Karpas-422 (cell line): ENCODE data around the gene CYP17A1. TPM values are rescaled to one million over a fixed set of nuclear protein-coding genes. Genes with fewer than 3 reads are reported as not detected.
"Not testable (repeated sequence)": the region's sequence is repeated elsewhere in the genome, so short reads cannot be mapped to it uniquely, and the experiment has no call there.

Experiments
- DNase-seq: peaks from one replicate; pipeline ENCODE4 v3.0.0-alpha.2; 2015
- H2AFZ ChIP-seq: fragments of 200-600 bp; sonication (generic); 2 replicates; pipeline ENCODE4 v1.6.1; 2014; ENCODE audit warnings: antibody characterized with exemption, low read length, mixed read lengths
- H3K27ac ChIP-seq: fragments of 200-600 bp; sonication (generic); 2 replicates; pipeline ENCODE4 v1.5.1; 2014; ENCODE audit warnings: mild to moderate bottlenecking, low read length, moderate library complexity
- H3K27me3 ChIP-seq: fragments of 200-600 bp; sonication (generic); 2 replicates; pipeline ENCODE4 v1.6.1; 2014; ENCODE audit warnings: low read length, mixed read lengths
- H3K36me3 ChIP-seq: fragments of 200-600 bp; sonication (generic); 2 replicates; pipeline ENCODE4 v1.6.1; 2014; ENCODE audit warnings: low read length, mixed read lengths; ENCODE audit not compliant: insufficient read depth
- H3K4me1 ChIP-seq: fragments of 200-600 bp; sonication (generic); 2 replicates; pipeline ENCODE4 v1.6.1; 2014; ENCODE audit warnings: mild to moderate bottlenecking, low read length, mixed read lengths
- H3K4me2 ChIP-seq: fragments of 200-600 bp; sonication (generic); 2 replicates; pipeline ENCODE4 v1.6.1; 2014; ENCODE audit warnings: low read length, low read depth, mild to moderate bottlenecking; ENCODE audit not compliant: poor library complexity, severe bottlenecking
- H3K4me3 ChIP-seq: fragments of 200-600 bp; sonication (generic); 2 replicates; pipeline ENCODE4 v1.5.1; 2014; ENCODE audit warnings: mild to moderate bottlenecking, antibody characterized with exemption, low read length, mixed read lengths
- H3K79me2 ChIP-seq: fragments of 200-600 bp; sonication (generic); 2 replicates; pipeline ENCODE4 v1.6.1; 2014; ENCODE audit warnings: mild to moderate bottlenecking, low read length, mixed read lengths
- H3K9ac ChIP-seq: fragments of 200-600 bp; sonication (generic); 2 replicates; pipeline ENCODE4 v1.6.0; 2014; ENCODE audit warnings: low read length
- H3K9me2 ChIP-seq: fragments of 200-600 bp; sonication (generic), shearing (Covaris generic); replicated peaks from 2 replicates; pipeline ENCODE4 v1.6.0; 2014; ENCODE audit warnings: mild to moderate bottlenecking, low read length, moderate library complexity; ENCODE audit not compliant: insufficient read depth
- H3K9me3 ChIP-seq: fragments of 300-700, 200-600 bp; sonication (generic); 2 replicates; pipeline ENCODE4 v1.6.1; 2014; ENCODE audit warnings: low read length, mixed read lengths
- H4K20me1 ChIP-seq: fragments of 200-600 bp; sonication (generic); 2 replicates; pipeline ENCODE4 v1.6.1; 2014; ENCODE audit warnings: mild to moderate bottlenecking, antibody characterized with exemption, low read length, low read depth; ENCODE audit not compliant: insufficient read depth
- total RNA-seq: library from RNA; depleted of rRNA; stranded (reverse); fragments of >200 nt; shearing (Covaris generic); gene quantifications from 2 replicates; pipeline ENCODE4 v1.2.3, GENCODE V29; 2014; ENCODE audit warnings: low replicate concordance

Gene CYP17A1
- total RNA-seq, 1 experiment from 2014 or later, result not detected

DNA sequence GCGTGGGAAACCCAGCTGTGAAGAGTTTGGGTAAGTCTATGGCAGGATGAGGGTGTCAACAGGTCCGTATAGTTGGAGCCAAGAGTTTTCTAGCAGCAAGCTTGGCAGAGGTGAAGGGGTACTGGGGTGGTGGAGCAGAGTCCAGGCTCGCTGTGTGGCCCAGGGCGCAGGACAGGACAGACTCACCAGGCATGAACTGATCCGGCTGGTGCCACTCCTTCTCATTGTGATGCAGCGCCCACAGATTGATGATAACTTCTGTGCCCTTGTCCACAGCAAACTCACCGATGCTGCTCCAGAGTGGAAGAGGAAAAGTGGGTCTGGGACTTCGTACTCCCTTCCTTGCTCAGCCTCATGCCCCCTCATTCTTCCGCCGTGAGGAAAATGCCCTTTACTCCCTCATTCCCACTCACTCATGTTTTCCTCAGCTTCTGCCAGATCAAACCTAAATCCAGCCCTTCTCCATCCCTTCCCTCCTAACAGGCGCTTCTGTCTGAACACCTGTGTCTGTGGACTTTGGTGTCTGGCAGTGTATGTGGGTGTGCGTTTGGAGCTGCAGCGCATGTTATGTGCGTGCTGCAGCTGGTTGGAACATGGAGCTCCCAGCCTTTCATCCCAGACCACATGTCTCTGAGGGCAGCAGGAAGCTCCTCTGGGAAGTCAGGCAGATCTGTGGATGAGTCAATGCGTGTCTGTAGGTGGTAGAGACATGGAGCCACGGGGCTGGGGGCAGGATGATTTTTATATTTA is 5.7 kb downstream of the CYP17A1 start:
- Histone ChIP-seq H3K79me2 (no peaks in the 10 kb centered on the region), H3K4me2 (no peak overlapping the region), H3K9me2 (no peaks in the 10 kb centered on the region), H2AFZ (no peak overlapping the region), H3K4me3 (no peak overlapping the region), H3K9ac (no peak overlapping the region), H3K9me3 (no peaks in the 10 kb centered on the region), H3K27me3 (no peaks in the 10 kb centered on the region), H3K4me1 (no peaks in the 10 kb centered on the region), H4K20me1 (no peaks in the 10 kb centered on the region), H3K27ac (no peak overlapping the region), H3K36me3 (no peaks in the 10 kb centered on the region)
- no peak for DNase-seq

DNA sequence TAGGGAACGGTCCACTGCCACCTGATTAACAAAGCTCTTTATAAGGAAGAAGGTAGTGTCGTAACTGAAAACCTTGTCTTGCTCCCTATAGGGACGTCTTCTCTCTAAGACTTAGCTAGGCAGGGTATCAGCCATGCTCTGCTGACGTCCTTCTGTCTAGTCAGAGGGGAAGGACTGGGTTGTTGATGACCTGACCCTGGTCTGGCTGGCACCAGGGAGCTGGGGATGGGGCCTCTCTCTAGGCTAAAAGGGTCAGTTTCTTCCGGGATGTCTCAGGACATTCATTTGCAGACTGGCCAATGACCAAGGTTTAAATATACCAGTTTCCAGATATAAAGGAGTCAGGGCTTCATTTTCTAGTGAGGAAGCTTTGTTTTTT is 9.6 kb downstream of the CYP17A1 start:
- no peak overlapping the region for H3K4me2 ChIP-seq
- no peak overlapping the region for H2AFZ ChIP-seq
- H3K4me1 ChIP-seq, result no peaks in the 10 kb centered on the region
- H3K27ac ChIP-seq, result no peak overlapping the region
- no peaks in the 10 kb centered on the region for H4K20me1 ChIP-seq
- DNase-seq, result no peak
- no peaks in the 10 kb centered on the region for H3K79me2 ChIP-seq
- no peaks in the 10 kb centered on the region for H3K36me3 ChIP-seq
- H3K9me3 ChIP-seq, result no peaks in the 10 kb centered on the region
- H3K4me3 ChIP-seq, result no peak overlapping the region
- H3K9ac ChIP-seq, result no peak overlapping the region
- H3K9me2 ChIP-seq, result no peaks in the 10 kb centered on the region
- H3K27me3 ChIP-seq, result no peaks in the 10 kb centered on the region

DNA sequence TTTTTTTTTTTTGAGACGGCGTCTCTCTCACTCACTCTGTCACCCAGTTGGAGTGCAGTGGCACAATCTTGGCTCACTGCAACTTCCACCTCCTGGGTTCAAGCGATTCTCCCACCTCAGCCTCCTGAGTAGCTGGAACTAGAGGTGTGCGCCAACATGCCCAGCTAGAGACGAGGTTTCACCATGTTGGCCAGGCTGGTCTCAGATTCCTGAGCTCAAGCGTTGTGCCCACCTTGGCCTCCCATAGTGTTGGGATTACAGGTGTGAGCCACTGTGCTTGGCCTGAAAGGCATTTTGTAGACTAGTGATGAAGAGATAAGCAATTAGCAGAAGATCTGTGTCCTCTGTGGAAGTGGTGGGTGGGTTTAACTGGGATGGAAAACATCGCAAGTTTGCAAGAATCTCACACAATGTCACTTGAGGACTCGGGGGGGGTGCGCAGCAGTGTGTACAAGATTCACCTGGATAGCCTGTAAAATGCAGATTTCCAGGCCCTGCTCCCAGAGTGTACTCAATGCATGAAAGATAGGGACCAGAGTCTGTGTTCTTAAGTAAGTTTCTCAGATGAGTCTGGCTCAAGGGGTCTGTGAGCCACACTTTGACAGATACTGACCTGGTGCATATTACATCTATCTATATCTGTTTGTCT is 10.9 kb downstream of the CYP17A1 start:
- Histone ChIP-seq H3K4me2 (no peak overlapping the region), H3K9ac (no peak overlapping the region), H4K20me1 (no peaks in the 10 kb centered on the region), H3K4me1 (no peaks in the 10 kb centered on the region), H3K9me3 (no peaks in the 10 kb centered on the region), H3K9me2 (no peaks in the 10 kb centered on the region), H2AFZ (no peak overlapping the region), H3K27me3 (no peaks in the 10 kb centered on the region), H3K4me3 (no peak overlapping the region), H3K36me3 (no peaks in the 10 kb centered on the region), H3K27ac (no peak overlapping the region), H3K79me2 (no peaks in the 10 kb centered on the region)
- DNase-seq, result no peak

DNA sequence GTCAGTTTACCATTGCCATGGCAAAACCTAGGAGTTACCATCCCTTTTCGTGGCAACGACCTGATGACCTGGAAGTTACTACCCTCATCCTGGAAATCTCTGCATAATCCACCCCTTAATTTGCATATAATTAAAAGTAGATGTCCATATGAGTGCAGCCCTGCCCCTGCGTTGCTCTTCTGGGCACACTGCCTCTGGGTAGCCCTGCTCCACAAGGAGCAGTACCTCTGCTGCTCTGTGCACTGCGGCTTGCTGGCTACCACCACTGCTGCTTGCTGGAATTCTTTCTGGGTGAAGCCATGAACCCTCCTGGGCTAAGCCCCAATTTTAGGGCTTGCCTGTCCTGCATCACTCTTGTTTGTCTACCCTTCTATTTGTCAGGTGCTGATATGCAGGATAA is 12.5 kb downstream of the CYP17A1 start:
- Histone ChIP-seq H2AFZ (no peak overlapping the region), H3K27ac (no peak overlapping the region), H3K9me2 (no peaks in the 10 kb centered on the region), H3K4me3 (no peak overlapping the region), H3K9me3 (no peaks in the 10 kb centered on the region), H3K4me1 (no peaks in the 10 kb centered on the region), H3K27me3 (no peaks in the 10 kb centered on the region), H3K36me3 (no peaks in the 10 kb centered on the region), H3K79me2 (no peaks in the 10 kb centered on the region), H3K9ac (no peak overlapping the region), H4K20me1 (no peaks in the 10 kb centered on the region), H3K4me2 (no peak overlapping the region)
- DNase-seq, result no peak

DNA sequence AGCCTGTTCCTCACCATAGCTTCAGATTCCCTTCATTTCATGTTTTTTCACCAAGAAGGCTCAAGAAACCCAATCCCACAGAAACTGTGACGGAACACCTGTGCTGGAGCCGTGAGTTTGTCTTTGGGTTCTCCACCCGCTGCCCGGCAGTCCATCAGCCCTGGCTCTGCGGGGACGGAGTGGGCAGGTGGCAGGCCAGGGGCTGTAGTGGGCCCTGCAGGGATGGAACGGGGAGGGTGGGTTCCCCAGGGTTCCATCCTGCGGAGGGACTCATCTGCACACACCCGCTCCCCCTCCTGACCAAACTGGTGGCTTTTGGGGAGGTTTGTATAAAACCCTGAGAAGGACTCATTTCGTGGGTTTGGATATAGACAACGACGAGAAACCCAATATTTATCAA is 15.0 kb downstream of the CYP17A1 start:
- H3K4me2 ChIP-seq, result no peak overlapping the region
- H3K9me2 ChIP-seq, result no peaks in the 10 kb centered on the region
- no peaks in the 10 kb centered on the region for H3K79me2 ChIP-seq
- H3K9me3 ChIP-seq, result no peaks in the 10 kb centered on the region
- no peak overlapping the region for H3K4me3 ChIP-seq
- no peak for DNase-seq
- H4K20me1 ChIP-seq, result no peaks in the 10 kb centered on the region
- no peaks in the 10 kb centered on the region for H3K4me1 ChIP-seq
- no peaks in the 10 kb centered on the region for H3K36me3 ChIP-seq
- no peaks in the 10 kb centered on the region for H3K27me3 ChIP-seq
- no peak overlapping the region for H3K27ac ChIP-seq
- no peak overlapping the region for H2AFZ ChIP-seq
- H3K9ac ChIP-seq, result no peak overlapping the region

DNA sequence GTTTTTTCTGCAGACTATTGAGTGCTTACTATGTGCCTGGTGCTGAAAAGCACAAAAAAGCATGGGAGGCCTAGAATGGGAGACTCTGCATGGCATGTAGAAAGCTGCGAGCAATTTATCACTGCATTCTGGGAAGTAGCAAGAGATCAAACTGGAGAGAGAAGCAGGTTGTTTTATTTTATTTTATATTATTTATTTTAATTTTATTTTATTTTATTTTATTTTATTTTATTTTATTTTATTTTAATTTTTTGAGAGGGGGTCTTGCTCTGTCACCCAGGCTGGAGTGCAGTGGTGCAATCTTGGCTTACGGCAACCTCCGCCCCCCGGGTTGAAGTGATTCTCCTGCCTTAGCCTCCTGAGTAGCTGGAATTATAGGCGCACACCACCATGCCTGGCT is 17.2 kb downstream of the CYP17A1 start:
- not testable (repeated sequence) for H3K9ac ChIP-seq, H3K9me2 ChIP-seq, H3K27me3 ChIP-seq, H4K20me1 ChIP-seq, H3K36me3 ChIP-seq, H3K79me2 ChIP-seq, H3K4me1 ChIP-seq, H3K4me2 ChIP-seq, H3K27ac ChIP-seq, H3K9me3 ChIP-seq, DNase-seq, H2AFZ ChIP-seq, H3K4me3 ChIP-seq

DNA sequence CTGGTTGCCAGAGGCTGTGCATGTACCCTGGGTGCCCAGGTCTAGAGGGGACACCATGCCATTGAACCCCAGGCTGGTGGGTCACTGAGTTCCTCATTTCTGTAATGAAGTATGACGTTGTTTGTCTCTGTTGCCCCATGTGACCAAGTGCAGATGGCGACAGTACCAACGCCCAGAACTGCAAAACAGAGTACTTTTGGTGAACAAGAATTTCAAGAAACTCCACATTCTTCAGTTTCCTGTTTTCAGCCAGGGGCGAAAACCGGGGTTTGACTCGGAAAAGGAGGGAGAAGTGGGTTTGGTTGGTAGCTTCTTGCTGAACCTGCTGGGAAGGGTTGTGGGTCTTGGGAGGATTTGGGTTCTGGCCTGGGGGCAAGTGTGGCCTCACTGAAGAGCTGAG is 18.2 kb downstream of the CYP17A1 start:
- no peaks in the 10 kb centered on the region for H3K27me3 ChIP-seq

DNA sequence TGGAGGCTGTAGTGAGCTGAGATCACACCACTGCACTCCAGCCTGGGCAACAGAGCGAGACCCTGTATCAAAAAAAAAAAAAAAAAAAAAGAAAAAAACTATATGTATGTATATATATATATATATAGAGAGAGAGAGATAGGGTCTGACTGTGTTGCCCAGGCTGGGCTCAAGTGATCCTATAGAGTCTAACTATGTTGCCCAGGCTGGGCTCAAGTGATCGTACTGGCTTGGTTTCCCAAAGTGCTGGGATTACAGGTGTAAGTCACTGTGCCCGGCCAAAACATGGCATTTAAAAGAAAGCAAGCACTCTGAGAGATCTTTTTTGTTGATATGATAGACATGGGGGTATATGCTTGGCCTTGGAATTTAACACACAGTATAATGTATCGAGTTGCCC is 20.0 kb downstream of the CYP17A1 start:
- Histone ChIP-seq H3K36me3 (0 out of 2 replicates have a peak, but pooled peaks cover 6% of the 10 kb centered on the region), H3K9me3 (no peaks in the 10 kb centered on the region), H3K79me2 (no peaks in the 10 kb centered on the region), H3K4me3 (no peak overlapping the region), H3K9ac (no peak overlapping the region), H3K4me1 (no peaks in the 10 kb centered on the region; the same call in 1 of the 2 replicates), H3K27me3 (no peaks in the 10 kb centered on the region), H4K20me1 (no peaks in the 10 kb centered on the region), H3K4me2 (no peak overlapping the region), H2AFZ (no peak overlapping the region), H3K27ac (no peak overlapping the region), H3K9me2 (no peaks in the 10 kb centered on the region)
- no peak for DNase-seq

More for the DNA sequence above, 18.2 kb downstream of the CYP17A1 start:
- Histone ChIP-seq H2AFZ (no peak overlapping the region), H3K4me2 (no peak overlapping the region), H3K9ac (no peak overlapping the region), H3K79me2 (no peaks in the 10 kb centered on the region), H3K4me3 (no peak overlapping the region), H3K4me1 (no peaks in the 10 kb centered on the region), H4K20me1 (no peaks in the 10 kb centered on the region), H3K9me3 (no peaks in the 10 kb centered on the region), H3K9me2 (no peaks in the 10 kb centered on the region), H3K36me3 (no peaks in the 10 kb centered on the region), H3K27ac (no peak overlapping the region)
- no peak for DNase-seq
